Measurements from ENCODE around the gene DDX56.

DDX56 gene, protein sequence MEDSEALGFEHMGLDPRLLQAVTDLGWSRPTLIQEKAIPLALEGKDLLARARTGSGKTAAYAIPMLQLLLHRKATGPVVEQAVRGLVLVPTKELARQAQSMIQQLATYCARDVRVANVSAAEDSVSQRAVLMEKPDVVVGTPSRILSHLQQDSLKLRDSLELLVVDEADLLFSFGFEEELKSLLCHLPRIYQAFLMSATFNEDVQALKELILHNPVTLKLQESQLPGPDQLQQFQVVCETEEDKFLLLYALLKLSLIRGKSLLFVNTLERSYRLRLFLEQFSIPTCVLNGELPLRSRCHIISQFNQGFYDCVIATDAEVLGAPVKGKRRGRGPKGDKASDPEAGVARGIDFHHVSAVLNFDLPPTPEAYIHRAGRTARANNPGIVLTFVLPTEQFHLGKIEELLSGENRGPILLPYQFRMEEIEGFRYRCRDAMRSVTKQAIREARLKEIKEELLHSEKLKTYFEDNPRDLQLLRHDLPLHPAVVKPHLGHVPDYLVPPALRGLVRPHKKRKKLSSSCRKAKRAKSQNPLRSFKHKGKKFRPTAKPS

DNA sequence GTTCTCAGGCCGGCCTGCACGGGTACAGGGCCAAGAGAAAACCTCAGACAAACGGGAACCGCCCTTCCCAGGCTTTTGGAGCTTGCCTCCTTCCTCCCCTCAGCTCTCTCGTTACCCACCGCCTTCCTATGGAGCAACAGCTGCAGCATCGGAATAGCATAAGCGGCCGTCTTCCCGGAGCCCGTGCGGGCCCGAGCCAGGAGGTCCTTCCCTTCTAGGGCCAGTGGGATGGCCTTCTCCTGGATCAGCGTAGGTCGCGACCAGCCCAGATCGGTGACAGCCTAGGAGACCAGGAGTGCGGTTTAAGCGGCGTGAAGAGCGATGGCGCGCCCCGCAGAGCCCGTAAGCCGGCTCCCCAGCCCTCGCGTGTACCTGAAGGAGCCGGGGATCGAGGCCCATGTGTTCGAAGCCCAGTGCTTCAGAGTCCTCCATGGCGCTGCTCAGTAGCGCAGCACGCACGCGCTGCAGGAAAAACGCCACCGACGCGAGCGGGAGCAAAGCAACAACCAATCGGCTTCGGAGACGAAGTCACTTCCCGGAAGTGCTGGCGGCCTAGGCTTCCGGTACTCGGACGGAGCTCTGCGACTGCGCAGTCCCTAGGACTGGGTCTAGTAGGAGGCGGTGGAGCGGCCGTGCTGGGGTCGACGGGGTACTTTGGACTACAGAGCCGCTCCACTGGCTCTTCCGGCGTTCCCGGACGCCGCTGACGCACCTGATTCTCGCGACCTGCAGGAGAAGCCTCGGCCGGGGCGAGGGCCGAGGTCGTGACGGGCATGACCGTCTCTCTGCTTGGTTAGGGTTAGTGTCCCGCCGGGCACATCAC is at the start of gene DDX56:
Gene DDX56 (minus strand): TSS at position 445 of the 823 bp plus-strand sequence. CDS start 13 bp downstream, at position 432.
- Mint-ChIP-seq H3K27me3 (no peaks in the 10 kb centered on the region), H3K4me3 (peak within 1 kb of the TSS; percentile 97), H3K27ac (peak within 1 kb of the TSS; percentile 96), H3K9me3 (ENCODE audit: low read depth) (no peaks in the 10 kb centered on the region), H3K36me3 (peaks cover 2% of the 10 kb centered on the region), H3K4me1 (ENCODE audit: low read depth) (peaks cover 34% of the 10 kb centered on the region)

DNA sequence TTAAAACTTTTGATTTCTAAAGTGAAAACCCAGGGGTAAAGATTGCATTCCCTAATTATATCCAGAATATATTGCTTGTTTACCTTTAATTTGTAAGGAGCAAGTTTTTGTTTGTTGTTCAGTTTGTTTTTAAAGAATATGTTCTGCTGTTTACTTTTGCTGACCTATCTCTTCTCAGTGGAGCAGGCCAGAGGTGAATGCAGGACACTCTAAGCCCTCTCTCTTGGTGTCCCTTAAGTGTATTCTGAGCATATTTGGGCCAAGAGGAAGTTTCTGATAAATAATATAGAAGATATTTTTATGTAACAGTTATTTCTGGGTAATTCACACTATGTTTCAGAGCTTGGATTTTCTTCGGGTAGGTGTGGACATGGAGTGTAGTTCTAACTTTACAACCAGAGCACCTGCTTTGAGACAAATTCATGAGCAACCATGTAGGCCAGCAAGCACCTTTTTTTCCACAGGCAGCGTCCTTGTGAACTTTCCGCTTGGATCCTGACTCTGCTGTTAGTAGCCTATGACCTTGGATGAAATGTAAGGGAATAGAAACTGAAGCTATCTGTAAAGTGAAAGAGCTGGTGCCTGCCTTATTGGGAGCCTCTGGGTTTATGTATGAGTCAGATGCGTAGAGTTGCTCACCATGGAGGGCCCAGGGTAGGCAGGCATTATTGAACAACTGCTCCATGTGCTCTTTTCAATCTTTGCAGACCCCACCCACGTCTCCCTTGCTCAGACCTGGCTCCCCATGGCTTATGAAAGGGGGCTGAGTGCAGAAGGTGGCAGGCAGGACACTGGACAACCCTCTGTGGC is 48.8 kb upstream of the DDX56 start:
- Mint-ChIP-seq H3K4me1 (ENCODE audit: low read depth) (peaks cover 74% of the 10 kb centered on the region), H3K27me3 (no peaks in the 10 kb centered on the region), H3K36me3 (peaks cover 6% of the 10 kb centered on the region), H3K4me3 (peak overlapping the region; percentile 74), H3K9me3 (ENCODE audit: low read depth) (no peaks in the 10 kb centered on the region), H3K27ac (peak overlapping the region; percentile 93)

DNA sequence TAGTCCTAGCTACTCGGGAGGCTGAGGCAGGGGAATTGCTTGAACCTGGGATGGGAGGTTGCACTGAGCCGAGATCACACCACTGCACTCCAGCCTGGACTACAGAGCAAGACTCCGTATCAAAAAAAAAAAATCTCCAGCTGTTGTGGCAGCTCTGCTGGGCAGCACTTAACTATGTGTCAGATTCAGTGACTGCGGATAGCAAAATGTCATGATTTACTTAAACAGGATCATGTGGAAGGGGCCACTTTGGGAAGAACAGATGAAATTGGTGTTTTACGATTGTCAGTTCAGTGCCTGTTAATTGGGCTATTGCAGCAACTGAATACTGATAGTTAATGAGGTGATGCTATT is 48.0 kb upstream of the DDX56 start:
- H3K36me3 Mint-ChIP-seq = peaks cover 6% of the 10 kb centered on the region
- H3K4me3 Mint-ChIP-seq = no peak overlapping the region
- peaks cover 82% of the 10 kb centered on the region for H3K4me1 Mint-ChIP-seq (ENCODE audit: low read depth)
- H3K27ac Mint-ChIP-seq = peak overlapping the region; percentile 93
- no peaks in the 10 kb centered on the region for H3K27me3 Mint-ChIP-seq
- no peaks in the 10 kb centered on the region for H3K9me3 Mint-ChIP-seq (ENCODE audit: low read depth)

GRCh38 chr7:44621034-44621749 is 47.5 kb upstream of the DDX56 start:
- no peak overlapping the region for H3K4me3 Mint-ChIP-seq
- no peaks in the 10 kb centered on the region for H3K27me3 Mint-ChIP-seq
- no peaks in the 10 kb centered on the region for H3K9me3 Mint-ChIP-seq (ENCODE audit: low read depth)
- H3K27ac Mint-ChIP-seq = peak overlapping the region; percentile 43
- H3K36me3 Mint-ChIP-seq = peaks cover 6% of the 10 kb centered on the region
- peaks cover 82% of the 10 kb centered on the region for H3K4me1 Mint-ChIP-seq (ENCODE audit: low read depth)

DNA sequence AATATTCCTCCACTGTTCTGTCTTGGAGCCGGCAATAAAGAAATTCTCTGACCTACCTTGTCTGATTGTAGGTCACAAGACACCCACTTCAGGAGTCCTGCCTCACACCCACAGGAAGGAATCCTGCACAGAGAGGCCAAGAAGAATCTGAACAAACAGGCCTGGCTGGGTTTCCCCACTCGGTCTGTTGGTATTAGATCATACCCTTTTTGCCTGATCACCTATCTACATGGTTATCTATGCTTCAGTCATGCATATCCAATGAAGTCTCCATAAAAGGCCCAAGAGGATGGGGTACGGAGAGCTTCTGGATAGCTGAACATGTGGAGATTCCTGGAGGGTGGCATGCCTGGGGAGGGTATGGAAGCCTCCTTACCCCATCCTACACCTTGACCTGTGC is 45.0 kb upstream of the DDX56 start:
- Mint-ChIP-seq H3K4me3 (peak overlapping the region; percentile 41), H3K9me3 (ENCODE audit: low read depth) (no peaks in the 10 kb centered on the region), H3K27me3 (no peaks in the 10 kb centered on the region), H3K27ac (peak overlapping the region; percentile 97), H3K36me3 (peaks cover 14% of the 10 kb centered on the region), H3K4me1 (ENCODE audit: low read depth) (peaks cover 84% of the 10 kb centered on the region)

DNA sequence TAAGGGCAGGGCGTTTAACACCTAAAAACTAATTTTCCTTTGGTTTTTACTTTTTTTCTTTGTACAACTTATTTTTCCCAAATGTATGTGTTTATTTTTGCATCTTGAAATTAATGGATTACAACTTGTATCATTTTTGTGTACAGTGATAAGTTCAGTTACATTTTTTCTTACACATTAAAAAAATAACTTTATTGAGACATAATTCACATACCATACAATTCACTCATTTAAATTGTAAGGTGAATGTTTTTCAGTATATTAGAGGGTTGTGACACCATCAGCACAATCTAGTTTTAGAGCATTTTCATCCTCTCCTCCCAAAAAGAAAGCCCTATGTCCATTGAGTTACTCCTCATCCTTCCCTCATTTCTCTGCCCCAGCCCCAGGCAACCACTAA is 44.3 kb upstream of the DDX56 start:
- no peaks in the 10 kb centered on the region for H3K9me3 Mint-ChIP-seq (ENCODE audit: low read depth)
- peak overlapping the region; percentile 76 for H3K4me3 Mint-ChIP-seq
- no peaks in the 10 kb centered on the region for H3K27me3 Mint-ChIP-seq
- peak overlapping the region; percentile 97 for H3K27ac Mint-ChIP-seq
- peaks cover 80% of the 10 kb centered on the region for H3K4me1 Mint-ChIP-seq (ENCODE audit: low read depth)
- H3K36me3 Mint-ChIP-seq = peaks cover 12% of the 10 kb centered on the region

- peak overlapping the region; percentile 76 for H3K4me3 Mint-ChIP-seq
- no peaks in the 10 kb centered on the region for H3K9me3 Mint-ChIP-seq (ENCODE audit: low read depth)
- H3K4me1 Mint-ChIP-seq (ENCODE audit: low read depth) = peaks cover 73% of the 10 kb centered on the region
- no peaks in the 10 kb centered on the region for H3K27me3 Mint-ChIP-seq
- peaks cover 10% of the 10 kb centered on the region for H3K36me3 Mint-ChIP-seq
- H3K27ac Mint-ChIP-seq = peak overlapping the region; percentile 97
These were observed 43.6 kb upstream of the DDX56 start for GRCh38 chr7:44617225-44617890.

DNA sequence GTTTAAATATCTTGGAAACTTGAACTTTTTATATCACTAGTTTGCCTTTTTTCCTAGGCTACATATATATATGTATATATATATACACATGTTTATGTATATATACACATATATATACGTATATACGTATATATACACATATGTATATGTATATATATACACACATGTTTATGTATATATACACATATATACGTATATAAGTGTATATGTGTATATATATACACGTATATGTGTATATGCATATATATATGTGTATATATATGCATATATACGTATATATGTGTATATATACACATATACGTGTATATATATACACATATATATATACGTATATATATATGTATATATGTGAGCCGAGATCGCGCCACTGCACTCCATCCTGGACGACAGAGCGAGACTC is 42.8 kb upstream of the DDX56 start:
- Mint-ChIP-seq H3K4me3 (no peak overlapping the region), H3K9me3 (ENCODE audit: low read depth) (no peaks in the 10 kb centered on the region), H3K36me3 (peaks cover 10% of the 10 kb centered on the region), H3K27ac (no peak overlapping the region), H3K4me1 (ENCODE audit: low read depth) (peaks cover 73% of the 10 kb centered on the region), H3K27me3 (no peaks in the 10 kb centered on the region)

- Mint-ChIP-seq H3K4me3 (no peak overlapping the region), H3K4me1 (ENCODE audit: low read depth) (peaks cover 66% of the 10 kb centered on the region), H3K27ac (no peak overlapping the region), H3K36me3 (peaks cover 8% of the 10 kb centered on the region), H3K9me3 (ENCODE audit: low read depth) (no peaks in the 10 kb centered on the region), H3K27me3 (no peaks in the 10 kb centered on the region)
These were observed 42.1 kb upstream of the DDX56 start for GRCh38 chr7:44615793-44616192.

DNA sequence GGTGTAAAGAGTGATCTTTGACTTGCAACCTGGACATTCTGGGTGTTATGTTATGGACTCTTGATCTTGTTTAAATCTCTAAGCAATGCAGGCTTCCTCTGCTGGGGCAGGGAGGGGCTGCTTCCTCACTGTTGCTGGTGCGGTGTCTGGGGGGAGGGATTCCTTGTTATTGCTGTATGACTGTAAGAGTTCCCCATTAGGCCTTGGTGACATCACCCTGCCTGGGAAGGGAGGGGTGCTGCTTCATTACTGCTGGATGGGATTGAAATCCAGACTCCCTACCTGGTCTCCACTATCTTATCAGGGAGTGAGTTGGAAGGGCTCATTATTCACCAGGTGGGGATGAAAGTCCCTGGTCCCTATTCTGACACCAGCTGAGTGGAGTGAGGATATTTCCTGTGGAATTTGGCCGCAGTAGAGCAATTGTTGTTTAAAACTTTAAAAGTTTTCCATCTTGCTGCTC is 41.5 kb upstream of the DDX56 start:
- Mint-ChIP-seq H3K27ac (peak overlapping the region; percentile 87), H3K36me3 (peaks cover 8% of the 10 kb centered on the region), H3K9me3 (ENCODE audit: low read depth) (no peaks in the 10 kb centered on the region), H3K4me3 (peak overlapping the region; percentile 73), H3K4me1 (ENCODE audit: low read depth) (peaks cover 62% of the 10 kb centered on the region), H3K27me3 (no peaks in the 10 kb centered on the region)

- peak overlapping the region; percentile 41 for H3K27ac Mint-ChIP-seq
- peaks cover 51% of the 10 kb centered on the region for H3K4me1 Mint-ChIP-seq (ENCODE audit: low read depth)
- no peaks in the 10 kb centered on the region for H3K9me3 Mint-ChIP-seq (ENCODE audit: low read depth)
- H3K36me3 Mint-ChIP-seq = peaks cover 7% of the 10 kb centered on the region
- H3K4me3 Mint-ChIP-seq = peak overlapping the region; percentile 57
- H3K27me3 Mint-ChIP-seq = no peaks in the 10 kb centered on the region
These were observed 36.1 kb upstream of the DDX56 start for GRCh38 chr7:44609829-44610228.

- Mint-ChIP-seq H3K27me3 (no peaks in the 10 kb centered on the region), H3K4me3 (peak overlapping the region; percentile 57), H3K9me3 (ENCODE audit: low read depth) (no peaks in the 10 kb centered on the region), H3K36me3 (peaks cover 2% of the 10 kb centered on the region), H3K4me1 (ENCODE audit: low read depth) (peaks cover 44% of the 10 kb centered on the region), H3K27ac (peak overlapping the region; percentile 41)
These were observed 35.4 kb upstream of the DDX56 start for GRCh38 chr7:44608916-44609648.
